Muscle of leg (tissue), 11 donors: ENCODE results near the gene PPFIBP1. TPM values are rescaled to one million over a fixed set of nuclear protein-coding genes. Genes with fewer than 3 reads are reported as not detected.
"Not testable (repeated sequence)": the region's sequence is repeated elsewhere in the genome, so short reads cannot be mapped to it uniquely, and the experiment has no call there.

Experiments
- DNase-seq: peaks from one replicate; pipeline ENCODE4 v3.0.0; 2013
- H3K27ac ChIP-seq: one replicate; pipeline ENCODE4 v1.5.1; 2013; ENCODE audit warnings: mild to moderate bottlenecking, low read length, control low read depth
- H3K27me3 ChIP-seq: one replicate; pipeline ENCODE4 v1.6.1; 2013; ENCODE audit warnings: low read length; ENCODE audit not compliant: control insufficient read depth, insufficient read depth
- H3K36me3 ChIP-seq: one replicate; pipeline ENCODE4 v1.6.1; 2013; ENCODE audit warnings: low read length; ENCODE audit not compliant: control insufficient read depth, insufficient read depth
- H3K4me1 ChIP-seq: one replicate; pipeline ENCODE4 v1.6.1; 2013; ENCODE audit warnings: low read length; ENCODE audit not compliant: control insufficient read depth, insufficient read depth
- H3K4me3 ChIP-seq: one replicate; pipeline ENCODE4 v1.5.1; 2013; ENCODE audit warnings: low read length, control low read depth
- H3K9me3 ChIP-seq: replicated peaks from 2 replicates; pipeline ENCODE4 v1.6.1; 2013; ENCODE audit warnings: low read depth, low read length; ENCODE audit not compliant: control insufficient read depth
- WGBS: methylation state at CpG from one replicate; pipeline ENCODE4 v1.1.5; 2013; ENCODE audit warnings: missing lambda C conversion rate; ENCODE audit not compliant: insufficient coverage; 5-methylcytosine and 5-hydroxymethylcytosine counted together
- polyA plus RNA-seq, 8 donors: library from polyadenylated mRNA; unstranded; fragments of 120-200 nt; gene quantifications; one replicate each; pipeline versions ENCODE4 v1.2.1 to v1.2.3, GENCODE V29; 2013; ENCODE audit warnings: inconsistent platforms in 1 of 8, low replicate concordance in 1 of 8; ENCODE audit not compliant: insufficient read length in 8 of 8, insufficient read depth in 1 of 8
- total RNA-seq: library from RNA; stranded (reverse); fragments of 120-200 nt; gene quantifications from one replicate; pipeline ENCODE4 v1.2.4, GENCODE V29; 2013

Gene PPFIBP1
- total and polyA plus RNA-seq, 9 donors: 24.1 to 51.4 (median 37.3) TPM

- Histone ChIP-seq H3K27ac (peak overlapping the region; percentile 73), H3K4me3 (peak overlapping the region; percentile 98), H3K9me3 (no peaks in the 10 kb centered on the region), H3K4me1 (peaks cover 4% of the 10 kb centered on the region), H3K36me3 (peaks cover 2% of the 10 kb centered on the region), H3K27me3 (no peaks in the 10 kb centered on the region)
- no peak for DNase-seq
- 0% methylated on average over 4 of the region's 11 CpGs for WGBS
Measured at GRCh38 chr12:27711317-27711682, 187.3 kb downstream of the PPFIBP1 start.

- Histone ChIP-seq H3K27ac (no peak overlapping the region), H3K4me3 (no peak overlapping the region), H3K36me3 (peaks cover 5% of the 10 kb centered on the region), H3K27me3 (no peaks in the 10 kb centered on the region), H3K9me3 (no peaks in the 10 kb centered on the region), H3K4me1 (peaks cover 4% of the 10 kb centered on the region)
- WGBS: 75% methylated on average over 2 of the region's 2 CpGs
- no peak for DNase-seq
Measured at GRCh38 chr12:27711967-27712366, 188.0 kb downstream of the PPFIBP1 start.

GRCh38 chr12:27723212-27723611 lies 199.2 kb downstream of the PPFIBP1 start:
- Histone ChIP-seq H3K27ac (no peak overlapping the region), H3K9me3 (no peaks in the 10 kb centered on the region), H3K4me3 (no peak overlapping the region), H3K36me3 (peaks cover 24% of the 10 kb centered on the region), H3K4me1 (no peaks in the 10 kb centered on the region), H3K27me3 (no peaks in the 10 kb centered on the region)
- DNase-seq: no peak
- WGBS: no CpG with 5 or more reads among the region's 1 CpG

GRCh38 chr12:27730097-27730588 lies 206.1 kb downstream of the PPFIBP1 start:
- WGBS: 88% methylated on average over 3 of the region's 4 CpGs
- peaks cover 15% of the 10 kb centered on the region for H3K36me3 ChIP-seq
- H3K4me1 ChIP-seq: no peaks in the 10 kb centered on the region
- H3K4me3 ChIP-seq: no peak overlapping the region
- no peaks in the 10 kb centered on the region for H3K27me3 ChIP-seq
- no peak for DNase-seq
- H3K9me3 ChIP-seq: no peaks in the 10 kb centered on the region
- no peak overlapping the region for H3K27ac ChIP-seq

- Histone ChIP-seq H3K9me3 (no peaks in the 10 kb centered on the region), H3K4me1 (no peaks in the 10 kb centered on the region), H3K27me3 (no peaks in the 10 kb centered on the region), H3K36me3 (peaks cover 19% of the 10 kb centered on the region), H3K4me3 (no peak overlapping the region), H3K27ac (no peak overlapping the region)
- no peak for DNase-seq
- WGBS: no CpG with 5 or more reads among the region's 2 CpGs
Measured at GRCh38 chr12:27732281-27732680, 208.3 kb downstream of the PPFIBP1 start.

GRCh38 chr12:27733052-27733656 lies 209.1 kb downstream of the PPFIBP1 start:
- H3K4me1 ChIP-seq: no peaks in the 10 kb centered on the region
- H3K27ac ChIP-seq: no peak overlapping the region
- H3K9me3 ChIP-seq: no peaks in the 10 kb centered on the region
- no peaks in the 10 kb centered on the region for H3K27me3 ChIP-seq
- peaks cover 19% of the 10 kb centered on the region for H3K36me3 ChIP-seq
- peak; percentile 19 for DNase-seq
- 43% methylated on average over 1 of the region's 3 CpGs for WGBS
- no peak overlapping the region for H3K4me3 ChIP-seq

GRCh38 chr12:27733791-27734190 lies 209.8 kb downstream of the PPFIBP1 start:
- Histone ChIP-seq H3K4me1 (no peaks in the 10 kb centered on the region), H3K4me3 (no peak overlapping the region), H3K36me3 (peaks cover 19% of the 10 kb centered on the region), H3K9me3 (no peaks in the 10 kb centered on the region), H3K27me3 (no peaks in the 10 kb centered on the region), H3K27ac (no peak overlapping the region)
- DNase-seq: no peak
- WGBS: no CpG with 5 or more reads among the region's 1 CpG

- not testable (repeated sequence) for H3K9me3 ChIP-seq, H3K27ac ChIP-seq, H3K4me3 ChIP-seq, H3K27me3 ChIP-seq, DNase-seq, H3K4me1 ChIP-seq
- WGBS: 83% methylated on average over 1 of the region's 9 CpGs
- H3K36me3 ChIP-seq: peaks cover 23% of the 10 kb centered on the region
Measured at GRCh38 chr12:27734321-27734720, 210.3 kb downstream of the PPFIBP1 start.

- no peak overlapping the region for H3K27ac ChIP-seq
- no peaks in the 10 kb centered on the region for H3K4me1 ChIP-seq
- peaks cover 25% of the 10 kb centered on the region for H3K36me3 ChIP-seq
- no peaks in the 10 kb centered on the region for H3K9me3 ChIP-seq
- WGBS: no CpG with 5 or more reads among the region's 5 CpGs
- no peak for DNase-seq
- no peaks in the 10 kb centered on the region for H3K27me3 ChIP-seq
- H3K4me3 ChIP-seq: no peak overlapping the region
Measured at GRCh38 chr12:27743601-27744000, 219.6 kb downstream of the PPFIBP1 start.
